Measurements from ENCODE around the gene TP63. TPM values are rescaled to one million over a fixed set of nuclear protein-coding genes. Genes with fewer than 3 reads are reported as not detected.

TP63 gene
- total RNA-seq, 2 donors from 2014 or later, result 0.24 to 0.30 TPM

GRCh38 chr3:189727898-189728297 is 96.7 kb downstream of the TP63 start:
- DNase-seq (ENCODE audit: low spot score), result no peak
- Histone ChIP-seq H3K4me1 (no peaks in the 10 kb centered on the region), H3K27ac (no peak overlapping the region), H3K9me3 (no peaks in the 10 kb centered on the region), H3K4me3 (no peak overlapping the region), H3K36me3 (no peaks in the 10 kb centered on the region), H3K27me3 (no peaks in the 10 kb centered on the region)
- TF ChIP-seq CTCF (IDR thresholded peaks at IDR 0.05), result no peak

DNA sequence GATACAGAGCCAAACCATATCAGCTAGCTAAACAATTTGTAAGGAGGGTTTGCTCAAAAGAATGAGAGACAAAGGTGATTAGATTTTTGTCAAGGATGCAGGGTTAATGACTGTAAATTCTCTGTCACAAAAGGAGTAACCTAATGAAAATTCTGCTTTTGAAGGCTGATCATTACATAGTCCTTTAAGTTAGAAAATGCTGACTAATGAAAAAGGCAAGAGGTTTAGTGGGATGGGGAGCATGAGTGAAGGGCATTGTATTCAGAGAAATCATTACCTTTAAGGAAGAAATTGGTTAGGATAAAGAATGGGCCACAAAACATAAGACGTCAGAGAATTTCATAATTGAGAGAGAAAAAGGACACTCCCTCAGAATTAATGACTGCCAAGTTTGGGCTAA is 97.7 kb downstream of the TP63 start:
- DNase-seq (ENCODE audit: low spot score), result no peak
- Histone ChIP-seq H3K4me1 (no peaks in the 10 kb centered on the region), H3K27me3 (no peaks in the 10 kb centered on the region), H3K36me3 (no peaks in the 10 kb centered on the region), H3K4me3 (no peak overlapping the region), H3K27ac (no peak overlapping the region), H3K9me3 (no peaks in the 10 kb centered on the region)
- no peak for TF ChIP-seq CTCF (IDR thresholded peaks at IDR 0.05)

- Histone ChIP-seq H3K36me3 (no peaks in the 10 kb centered on the region), H3K27me3 (no peaks in the 10 kb centered on the region), H3K27ac (no peak overlapping the region), H3K4me1 (no peaks in the 10 kb centered on the region), H3K4me3 (no peak overlapping the region), H3K9me3 (no peaks in the 10 kb centered on the region)
- DNase-seq (ENCODE audit: low spot score), result no peak
- TF ChIP-seq CTCF (IDR thresholded peaks at IDR 0.05), result no peak
Observed at GRCh38 chr3:189734061-189734460, 102.9 kb downstream of the TP63 start.

DNA sequence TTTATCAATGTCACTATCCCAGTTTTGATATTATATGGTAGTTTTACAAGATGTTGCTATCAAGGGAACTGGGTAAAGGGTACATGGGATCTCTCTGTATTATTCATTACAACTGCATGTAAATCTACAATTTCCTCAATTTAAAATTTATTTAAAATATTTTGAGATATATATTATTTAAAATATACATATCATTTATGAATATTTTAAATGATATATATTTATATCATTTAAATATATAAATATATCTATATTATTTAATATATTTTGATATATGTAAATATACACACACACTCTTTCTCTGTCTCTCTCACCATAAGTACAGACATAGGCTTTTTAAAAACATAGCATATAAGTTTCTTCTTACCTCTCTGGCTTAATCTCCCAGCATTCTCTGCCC is 104.7 kb downstream of the TP63 start:
- DNase-seq (ENCODE audit: low spot score), result no peak
- H3K9me3 ChIP-seq, result no peaks in the 10 kb centered on the region
- H3K27ac ChIP-seq, result no peak overlapping the region
- no peaks in the 10 kb centered on the region for H3K27me3 ChIP-seq
- H3K36me3 ChIP-seq, result no peaks in the 10 kb centered on the region
- no peaks in the 10 kb centered on the region for H3K4me1 ChIP-seq
- no peak overlapping the region for H3K4me3 ChIP-seq
- no peak for TF ChIP-seq CTCF (IDR thresholded peaks at IDR 0.05)

GRCh38 chr3:189737071-189737470 is 105.9 kb downstream of the TP63 start:
- no peaks in the 10 kb centered on the region for H3K36me3 ChIP-seq
- TF ChIP-seq CTCF (IDR thresholded peaks at IDR 0.05), result no peak
- no peaks in the 10 kb centered on the region for H3K27me3 ChIP-seq
- DNase-seq (ENCODE audit: low spot score), result no peak
- no peak overlapping the region for H3K4me3 ChIP-seq
- no peaks in the 10 kb centered on the region for H3K9me3 ChIP-seq
- no peak overlapping the region for H3K27ac ChIP-seq
- H3K4me1 ChIP-seq, result no peaks in the 10 kb centered on the region

GRCh38 chr3:189737619-189738018 is 106.4 kb downstream of the TP63 start:
- no peaks in the 10 kb centered on the region for H3K36me3 ChIP-seq
- no peak for DNase-seq (ENCODE audit: low spot score)
- H3K27ac ChIP-seq, result no peak overlapping the region
- no peak for TF ChIP-seq CTCF (IDR thresholded peaks at IDR 0.05)
- no peaks in the 10 kb centered on the region for H3K4me1 ChIP-seq
- no peaks in the 10 kb centered on the region for H3K9me3 ChIP-seq
- no peaks in the 10 kb centered on the region for H3K27me3 ChIP-seq
- no peak overlapping the region for H3K4me3 ChIP-seq
